Keratinocyte (primary cell): ENCODE data around the gene ZNF223.

Source experiments
- CTCF ChIP-seq, 3 experiments: IDR thresholded peaks in 1 of 3; conservative IDR thresholded peaks in 1 of 3; optimal IDR thresholded peaks in 1 of 3; 2 replicates in 2 of 3; 3 replicates in 1 of 3; pipeline versions ENCODE3 to v1.5.1; 2011; ENCODE audit warnings: low read length in 3 of 3, mild to moderate bottlenecking in 3 of 3, moderate library complexity in 2 of 3, control low read depth in 1 of 3, inconsistent platforms in 1 of 3; ENCODE audit not compliant: insufficient read depth in 2 of 3; ENCODE audit errors: extremely low read depth in 1 of 3
- EZH2 ChIP-seq: IDR thresholded peaks from one replicate; pipeline ENCODE4 v1.6.1; 2012; ENCODE audit warnings: inconsistent platforms, mild to moderate bottlenecking, low read length, moderate library complexity

DNA sequence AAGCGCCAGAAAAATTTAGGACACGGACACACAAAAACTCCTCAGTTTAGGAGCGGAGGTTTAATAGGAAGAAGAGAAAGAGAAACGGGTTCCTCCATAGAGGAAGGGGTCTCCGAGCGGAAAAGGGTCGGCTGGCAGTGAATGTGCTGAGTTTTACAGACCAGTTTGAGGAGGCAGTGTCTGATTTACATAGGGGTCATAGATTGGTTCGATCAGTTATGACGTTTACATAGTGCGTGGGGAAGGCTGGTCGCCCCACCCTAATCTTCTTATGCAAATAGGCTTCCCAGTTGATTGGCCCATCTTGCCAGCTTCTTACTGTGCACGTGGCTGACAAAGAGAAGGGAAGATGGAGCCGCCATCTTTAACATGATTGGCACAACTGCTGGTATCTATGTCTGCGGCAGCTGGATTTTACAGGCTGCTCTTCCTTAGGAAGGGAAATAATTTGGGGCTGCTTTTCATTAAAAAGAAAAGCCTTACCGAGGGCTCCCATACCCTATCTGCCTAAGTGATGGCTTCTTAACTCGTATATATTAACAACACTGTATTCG is 60.2 kb downstream of the ZNF223 start:
- TF ChIP-seq CTCF (optimal IDR thresholded peaks at IDR 0.05 in 1 of 3, IDR thresholded peaks at IDR 0.05 in 1 of 3, conservative IDR thresholded peaks at IDR 0.05 in 1 of 3; ENCODE audit: extremely low read depth in 1 of 3, insufficient read depth in 2 of 3, low read length in 3 of 3) (no peak), EZH2 (no peak)
